ENCODE measurements around the gene ILF3. TPM values are rescaled to one million over a fixed set of nuclear protein-coding genes. Genes with fewer than 3 reads are reported as not detected.

Gene ILF3
- total RNA-seq, 1 experiment from 2014 or later, result 365 TPM

GRCh38 chr19:10683582-10683981, 29.4 kb downstream of the ILF3 start:
- TF ChIP-seq REST (IDR thresholded peaks at IDR 0.05; ENCODE audit: insufficient read depth in 1 of 2, low read depth in 2 of 2, low read length in 1 of 2) (no peak), SIN3A (IDR thresholded peaks at IDR 0.05; ENCODE audit: borderline replicate concordance, insufficient read depth, low read depth, low read length) (no peak), POLR2AphosphoS5 (IDR thresholded peaks at IDR 0.05; ENCODE audit: low read depth, low read length) (no peak), CTCF (IDR thresholded peaks at IDR 0.05) (no peak), TCF7L2 (IDR thresholded peaks at IDR 0.05; ENCODE audit: low read depth, low read length) (no peak)
- ATAC-seq (no peak), DNase-seq (ENCODE audit: low read depth, low spot score) (no peak)
- Histone ChIP-seq H3K27me3 (ENCODE audit: control insufficient read depth, insufficient read depth, low read length) (no peaks in the 10 kb centered on the region), H3K27ac (ENCODE audit: low read length) (no peak overlapping the region), H3K36me3 (ENCODE audit: control insufficient read depth, insufficient read depth, low read length) (peaks cover 19% of the 10 kb centered on the region), H3K4me3 (ENCODE audit: low read depth in 2 of 2, low read length in 2 of 2) (no peak overlapping the region), H3K9me3 (ENCODE audit: control insufficient read depth, insufficient read depth, low read depth, low read length) (no peaks in the 10 kb centered on the region), H3K4me1 (ENCODE audit: control insufficient read depth, insufficient read depth, low read length) (no peaks in the 10 kb centered on the region)
- intact Hi-C loops (cut with micrococcal nuclease; ENCODE audit: unreplicated experiment), result no loop called here
- no TSS peak for BruUV-seq (replicated peaks)
- POLR2A ChIA-PET, result no interaction called here
- CTCF ChIA-PET, result no interaction called here
- in situ Hi-C loops (cut with HindIII; ENCODE audit: low pct_unique_long_range_greater_than_20kb, low sequenced_read_pairs), result no loop called here

GRCh38 chr19:10685210-10685609, 31.1 kb downstream of the ILF3 start:
- TF ChIP-seq SIN3A (IDR thresholded peaks at IDR 0.05; ENCODE audit: borderline replicate concordance, insufficient read depth, low read depth, low read length) (no peak), CTCF (IDR thresholded peaks at IDR 0.05) (no peak), POLR2AphosphoS5 (IDR thresholded peaks at IDR 0.05; ENCODE audit: low read depth, low read length) (no peak), TCF7L2 (IDR thresholded peaks at IDR 0.05; ENCODE audit: low read depth, low read length) (no peak), REST (IDR thresholded peaks at IDR 0.05; ENCODE audit: insufficient read depth in 1 of 2, low read depth in 2 of 2, low read length in 1 of 2) (no peak)
- in situ Hi-C loops (cut with HindIII; ENCODE audit: low pct_unique_long_range_greater_than_20kb, low sequenced_read_pairs) (no loop called here), intact Hi-C loops (cut with micrococcal nuclease; ENCODE audit: unreplicated experiment) (no loop called here)
- Histone ChIP-seq H3K4me1 (ENCODE audit: control insufficient read depth, insufficient read depth, low read length) (no peaks in the 10 kb centered on the region), H3K36me3 (ENCODE audit: control insufficient read depth, insufficient read depth, low read length) (peaks cover 13% of the 10 kb centered on the region), H3K27me3 (ENCODE audit: control insufficient read depth, insufficient read depth, low read length) (no peaks in the 10 kb centered on the region), H3K4me3 (ENCODE audit: low read depth in 2 of 2, low read length in 2 of 2) (no peak overlapping the region), H3K27ac (ENCODE audit: low read length) (no peak overlapping the region), H3K9me3 (ENCODE audit: control insufficient read depth, insufficient read depth, low read depth, low read length) (no peaks in the 10 kb centered on the region)
- POLR2A ChIA-PET, result no interaction called here
- CTCF ChIA-PET, result no interaction called here
- ATAC-seq, result no peak
- DNase-seq (ENCODE audit: low read depth, low spot score), result no peak
- TSS peak; percentile 69 for BruUV-seq (replicated peaks)
